Activated effector memory CD4-positive, alpha-beta T cell treated with anti-CD3 and anti-CD28 coated beads, Interleukin-2, amount 50 U/mL, for 16 hours (primary cell): ENCODE measurements around the gene ZNF580.

ENCODE experiments used
- DNase-seq: peaks from one replicate; pipeline ENCODE4 v3.0.0-alpha.2; 2020

The ZNF580 gene

DNA sequence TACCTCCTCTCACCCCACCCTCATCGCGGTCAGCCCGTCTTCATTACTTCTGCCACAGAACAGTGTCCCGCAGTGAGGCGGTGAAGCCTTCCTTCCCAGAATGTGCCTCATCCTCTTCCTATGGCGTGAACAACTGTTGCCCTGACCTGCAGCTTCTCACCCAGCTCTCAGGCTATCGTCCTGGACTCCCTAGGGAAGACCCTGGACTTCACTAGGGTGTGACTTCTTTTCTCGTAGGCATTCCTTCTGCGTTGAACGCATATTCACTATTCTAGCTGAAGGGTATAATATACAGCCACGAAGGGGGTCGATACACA is 34.4 kb upstream of the ZNF580 start:
- no peak for DNase-seq

DNA sequence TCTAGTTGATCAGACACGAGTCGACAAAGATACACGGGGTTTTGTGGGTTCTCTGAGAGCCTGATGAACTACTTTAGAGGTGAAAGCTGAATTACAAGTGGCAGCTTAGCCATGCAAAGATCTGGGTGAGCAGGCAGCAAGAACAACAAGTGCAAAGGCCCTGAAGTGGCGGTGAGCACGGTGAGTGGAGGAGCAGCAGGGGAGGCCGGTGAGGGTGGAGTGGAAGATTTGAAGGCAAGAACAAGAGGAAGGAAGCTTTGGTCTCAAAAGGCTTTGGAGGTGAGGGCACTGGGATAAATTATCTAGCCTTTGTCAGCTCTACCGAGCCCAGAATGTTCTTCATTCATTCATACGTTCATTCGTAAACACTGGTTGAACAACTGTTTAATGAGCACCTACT is 34.0 kb upstream of the ZNF580 start:
- no peak for DNase-seq

DNA sequence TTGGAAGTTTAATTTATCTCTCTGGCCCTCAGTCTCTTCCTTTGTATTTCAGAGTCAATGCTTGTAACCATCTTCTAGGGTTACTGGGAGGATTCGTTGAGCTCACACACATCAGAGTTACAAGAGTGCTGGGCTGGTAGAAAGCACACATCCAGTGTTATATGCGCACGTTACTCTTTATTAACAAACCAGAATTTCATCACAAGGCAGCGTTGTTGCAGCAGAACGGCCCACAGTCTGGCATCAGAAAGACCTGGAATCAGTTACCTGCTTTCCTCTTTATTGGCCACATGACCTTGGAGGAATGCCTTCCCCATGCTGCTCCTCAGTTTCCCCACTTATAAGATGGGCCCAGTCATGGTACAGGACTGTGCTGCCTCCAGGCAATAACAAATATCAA is 31.5 kb upstream of the ZNF580 start:
- no peak for DNase-seq

DNA sequence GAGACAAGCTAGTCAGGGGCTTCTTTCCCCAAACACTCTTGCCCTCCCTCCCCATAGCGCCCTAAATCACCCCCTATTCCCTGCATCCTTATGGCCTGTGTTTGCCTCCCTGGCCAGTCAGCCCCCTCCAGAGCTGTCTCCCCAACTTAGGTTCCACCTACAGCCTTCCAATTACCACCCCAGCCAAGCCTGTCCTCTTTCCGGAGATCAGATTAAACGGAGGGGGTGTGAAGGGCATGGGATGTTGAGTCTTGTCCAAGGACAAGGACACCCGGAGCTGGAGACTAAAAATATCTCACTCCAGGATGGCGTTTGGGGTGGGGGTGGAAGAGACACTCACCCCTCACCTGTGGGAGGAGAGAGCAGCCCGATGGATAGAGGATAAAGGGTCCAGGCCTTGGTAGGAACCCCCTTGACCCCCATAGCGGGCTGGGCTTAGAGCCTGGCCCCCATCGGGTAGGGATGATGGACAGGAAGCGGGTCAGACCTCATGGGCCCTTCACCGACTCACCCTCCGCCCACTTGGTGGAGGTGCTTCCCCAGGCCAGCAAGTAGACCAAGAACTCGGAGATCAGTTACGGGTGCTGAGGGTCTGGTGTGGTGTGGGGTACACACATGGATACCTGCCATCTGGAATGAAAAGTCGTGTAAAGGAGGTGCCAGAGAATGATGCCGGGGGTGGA is 29.4 kb upstream of the ZNF580 start:
- DNase-seq, result no peak

DNA sequence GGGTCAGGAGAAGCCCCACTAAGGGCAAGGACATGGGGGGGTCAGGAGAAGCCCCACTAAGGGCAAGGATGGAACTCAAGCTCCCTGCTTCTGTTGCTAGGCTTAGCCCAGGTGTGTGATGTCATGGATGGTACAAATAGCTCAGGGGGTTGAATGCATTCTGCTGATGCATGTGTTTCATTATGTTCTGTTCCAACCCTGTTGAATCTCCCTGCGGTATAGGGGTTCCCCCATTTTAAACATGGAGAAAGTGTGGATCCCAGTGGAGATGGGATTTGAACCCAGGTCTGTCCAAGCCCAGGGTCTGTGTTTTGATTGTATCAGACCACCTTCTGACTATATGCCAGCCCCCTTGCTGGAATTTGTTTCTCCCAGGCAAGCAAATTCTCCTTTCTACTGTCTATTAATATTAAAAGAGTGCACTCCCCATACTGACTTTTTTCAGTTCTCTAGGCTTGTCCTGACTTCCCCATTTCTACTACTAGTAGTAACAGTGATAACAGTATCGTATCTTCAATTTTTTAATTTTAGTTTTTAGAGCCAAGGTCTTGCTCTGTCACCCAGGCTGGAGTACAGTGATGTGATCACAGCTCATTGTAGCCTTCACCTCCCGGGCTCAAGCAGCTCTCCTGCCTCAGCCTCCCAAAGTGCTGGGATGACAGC is 28.7 kb upstream of the ZNF580 start:
- no peak for DNase-seq

DNA sequence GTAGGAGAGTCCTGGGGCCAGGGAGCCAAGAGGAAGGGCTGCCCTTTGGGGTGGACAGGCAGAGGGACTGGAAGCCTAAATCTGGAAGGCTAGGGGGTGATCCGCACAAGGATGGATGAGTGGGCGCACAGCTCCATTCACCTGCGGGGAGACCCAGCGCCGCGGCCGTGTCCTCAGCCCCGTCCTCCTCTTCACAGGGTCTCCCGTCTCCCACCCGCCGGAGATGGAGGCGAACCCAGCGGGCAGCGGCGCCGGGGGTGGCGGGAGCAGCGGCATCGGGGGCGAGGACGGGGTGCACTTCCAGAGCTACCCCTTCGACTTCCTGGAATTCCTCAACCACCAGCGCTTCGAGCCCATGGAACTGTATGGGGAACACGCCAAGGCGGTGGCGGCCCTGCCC is 27.4 kb upstream of the ZNF580 start:
- DNase-seq, result no peak

DNA sequence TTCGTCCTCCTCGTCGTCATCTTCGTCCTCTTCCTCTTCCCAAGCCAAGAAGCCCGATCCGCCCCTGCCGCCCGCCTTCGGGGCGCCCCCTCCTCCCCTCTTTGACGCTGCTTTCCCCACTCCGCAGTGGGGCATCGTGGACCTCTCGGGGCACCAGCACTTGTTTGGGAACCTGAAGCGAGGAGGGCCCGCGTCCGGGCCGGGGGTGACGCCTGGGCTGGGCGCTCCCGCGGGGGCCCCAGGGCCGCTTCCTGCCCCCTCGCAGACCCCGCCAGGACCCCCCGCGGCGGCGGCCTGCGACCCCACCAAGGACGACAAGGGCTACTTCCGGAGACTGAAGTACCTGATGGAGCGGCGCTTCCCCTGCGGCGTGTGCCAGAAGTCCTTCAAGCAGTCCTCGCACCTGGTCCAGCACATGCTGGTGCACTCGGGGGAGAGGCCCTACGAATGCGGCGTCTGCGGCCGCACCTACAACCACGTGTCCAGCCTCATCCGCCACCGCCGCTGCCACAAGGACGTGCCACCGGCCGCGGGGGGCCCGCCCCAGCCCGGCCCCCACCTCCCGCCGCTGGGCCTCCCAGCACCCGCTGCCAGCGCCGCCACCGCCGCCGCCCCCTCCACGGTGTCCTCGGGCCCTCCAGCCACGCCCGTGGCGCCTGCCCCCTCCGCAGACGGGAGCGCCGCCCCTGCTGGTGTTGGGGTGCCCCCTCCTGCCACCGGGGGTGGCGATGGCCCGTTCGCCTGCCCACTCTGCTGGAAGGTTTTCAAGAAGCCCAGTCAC is 26.7 kb upstream of the ZNF580 start:
- DNase-seq, result no peak

DNA sequence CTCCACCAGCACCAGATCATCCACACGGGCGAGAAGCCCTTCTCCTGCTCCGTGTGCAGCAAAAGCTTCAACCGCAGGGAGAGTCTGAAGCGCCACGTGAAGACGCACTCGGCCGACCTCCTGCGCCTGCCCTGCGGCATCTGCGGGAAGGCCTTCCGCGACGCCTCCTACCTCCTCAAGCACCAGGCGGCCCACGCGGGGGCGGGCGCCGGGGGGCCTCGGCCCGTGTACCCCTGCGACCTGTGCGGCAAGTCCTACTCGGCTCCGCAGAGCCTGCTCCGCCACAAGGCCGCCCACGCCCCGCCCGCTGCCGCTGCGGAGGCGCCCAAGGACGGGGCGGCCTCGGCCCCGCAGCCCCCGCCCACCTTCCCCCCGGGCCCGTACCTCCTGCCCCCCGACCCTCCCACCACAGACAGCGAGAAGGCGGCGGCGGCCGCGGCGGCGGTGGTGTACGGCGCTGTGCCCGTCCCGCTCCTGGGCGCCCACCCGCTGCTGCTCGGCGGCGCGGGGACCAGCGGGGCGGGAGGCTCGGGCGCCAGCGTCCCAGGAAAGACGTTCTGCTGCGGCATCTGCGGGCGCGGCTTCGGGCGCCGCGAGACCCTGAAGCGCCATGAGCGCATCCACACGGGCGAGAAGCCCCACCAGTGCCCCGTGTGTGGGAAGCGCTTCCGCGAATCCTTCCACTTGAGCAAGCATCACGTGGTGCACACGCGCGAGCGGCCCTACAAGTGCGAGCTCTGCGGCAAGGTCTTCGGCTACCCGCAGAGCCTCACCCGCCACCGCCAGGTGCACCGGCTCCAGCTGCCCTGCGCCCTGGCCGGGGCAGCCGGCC is 25.9 kb upstream of the ZNF580 start:
- no peak for DNase-seq

DNA sequence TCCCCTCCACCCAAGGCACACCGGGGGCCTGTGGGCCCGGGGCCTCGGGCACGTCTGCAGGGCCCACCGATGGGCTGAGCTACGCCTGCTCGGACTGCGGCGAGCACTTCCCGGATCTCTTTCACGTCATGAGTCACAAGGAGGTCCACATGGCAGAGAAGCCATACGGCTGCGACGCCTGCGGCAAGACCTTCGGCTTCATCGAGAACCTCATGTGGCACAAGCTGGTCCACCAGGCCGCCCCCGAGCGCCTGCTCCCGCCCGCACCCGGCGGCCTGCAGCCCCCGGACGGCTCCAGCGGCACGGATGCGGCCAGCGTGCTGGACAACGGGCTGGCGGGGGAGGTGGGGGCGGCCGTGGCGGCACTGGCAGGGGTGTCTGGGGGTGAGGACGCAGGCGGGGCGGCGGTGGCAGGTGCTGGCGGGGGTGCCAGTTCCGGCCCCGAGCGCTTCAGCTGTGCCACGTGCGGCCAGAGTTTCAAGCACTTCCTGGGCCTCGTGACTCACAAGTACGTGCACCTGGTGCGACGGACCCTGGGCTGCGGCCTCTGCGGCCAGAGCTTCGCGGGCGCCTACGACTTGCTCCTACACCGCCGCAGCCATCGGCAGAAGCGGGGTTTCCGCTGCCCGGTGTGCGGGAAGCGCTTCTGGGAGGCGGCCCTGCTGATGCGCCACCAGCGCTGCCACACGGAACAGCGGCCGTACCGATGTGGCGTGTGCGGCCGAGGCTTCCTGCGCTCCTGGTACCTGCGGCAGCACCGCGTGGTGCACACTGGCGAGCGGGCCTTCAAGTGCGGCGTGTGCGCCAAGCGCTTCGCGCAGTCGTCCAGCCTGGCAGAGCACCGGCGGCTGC is 25.0 kb upstream of the ZNF580 start:
- no peak for DNase-seq

DNA sequence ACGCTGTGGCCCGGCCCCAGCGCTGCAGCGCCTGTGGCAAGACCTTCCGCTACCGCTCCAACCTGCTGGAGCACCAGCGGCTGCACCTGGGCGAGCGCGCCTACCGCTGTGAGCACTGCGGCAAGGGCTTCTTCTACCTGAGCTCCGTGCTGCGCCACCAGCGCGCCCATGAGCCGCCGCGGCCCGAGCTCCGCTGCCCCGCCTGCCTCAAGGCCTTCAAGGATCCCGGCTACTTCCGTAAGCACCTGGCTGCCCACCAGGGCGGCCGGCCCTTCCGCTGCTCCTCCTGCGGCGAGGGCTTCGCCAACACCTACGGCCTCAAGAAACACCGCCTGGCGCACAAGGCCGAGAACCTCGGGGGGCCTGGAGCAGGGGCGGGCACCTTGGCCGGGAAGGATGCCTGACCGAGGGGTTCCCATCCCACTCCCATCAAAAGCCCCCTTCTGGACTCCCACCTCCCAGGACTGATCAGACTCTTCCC is 24.4 kb upstream of the ZNF580 start:
- DNase-seq, result no peak

DNA sequence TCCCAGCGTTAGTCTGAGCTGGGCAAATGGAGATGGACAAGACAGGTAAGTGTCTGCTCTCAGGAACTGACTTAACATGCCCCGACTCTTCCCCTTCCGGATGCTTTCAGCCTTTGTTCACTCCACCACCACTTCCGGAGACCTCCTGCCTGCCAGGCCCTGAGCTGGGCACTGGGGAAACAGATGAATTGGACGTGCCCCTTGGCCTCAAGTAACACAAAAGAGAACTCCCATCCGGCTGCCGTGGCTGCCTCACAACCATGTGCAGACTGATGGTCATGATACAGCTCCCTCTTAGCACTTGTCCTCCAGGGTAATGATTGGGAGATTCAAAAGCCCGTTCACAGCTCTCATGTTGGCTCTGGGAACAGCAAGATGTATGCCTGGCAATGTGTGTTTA is 23.4 kb upstream of the ZNF580 start:
- DNase-seq, result no peak

DNA sequence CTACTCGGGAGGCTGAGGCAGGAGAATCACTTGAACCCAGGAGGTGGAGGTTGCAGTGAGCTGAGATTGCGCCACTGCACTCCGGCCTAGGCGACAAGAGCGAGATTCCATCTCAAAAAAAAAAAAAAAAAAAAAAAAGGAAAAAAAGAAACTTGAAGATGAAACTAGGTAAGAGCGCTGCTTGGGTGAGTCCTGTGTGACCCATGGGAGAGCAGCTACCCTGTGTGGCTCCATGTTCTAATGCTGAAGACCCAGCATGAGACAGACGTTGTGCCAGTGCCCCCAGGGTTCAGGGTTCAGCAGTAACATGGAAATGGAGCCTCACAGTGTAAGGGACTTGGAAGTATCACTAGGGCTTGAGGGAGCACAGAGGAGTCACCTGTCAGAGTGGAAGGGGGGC is 22.4 kb upstream of the ZNF580 start:
- no peak for DNase-seq

DNA sequence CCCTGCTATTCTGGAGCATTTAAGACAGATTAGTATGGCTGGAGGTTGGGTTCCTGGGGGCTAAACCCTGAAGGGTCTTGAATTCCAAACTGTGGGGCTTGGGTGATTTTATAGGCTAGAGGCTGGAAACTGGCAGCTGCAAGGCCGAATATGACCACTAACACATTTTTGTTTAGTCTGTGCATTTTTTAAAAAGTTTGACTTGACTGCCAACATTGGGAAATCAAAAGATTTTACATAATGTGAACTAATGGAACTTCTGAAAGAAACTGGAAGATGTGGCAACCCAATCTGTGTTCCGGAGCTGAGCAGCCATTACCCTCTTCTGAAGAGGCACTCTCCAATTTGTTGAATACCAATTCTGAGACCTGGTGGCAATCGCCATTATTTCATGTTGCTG is 21.5 kb upstream of the ZNF580 start:
- no peak for DNase-seq

DNA sequence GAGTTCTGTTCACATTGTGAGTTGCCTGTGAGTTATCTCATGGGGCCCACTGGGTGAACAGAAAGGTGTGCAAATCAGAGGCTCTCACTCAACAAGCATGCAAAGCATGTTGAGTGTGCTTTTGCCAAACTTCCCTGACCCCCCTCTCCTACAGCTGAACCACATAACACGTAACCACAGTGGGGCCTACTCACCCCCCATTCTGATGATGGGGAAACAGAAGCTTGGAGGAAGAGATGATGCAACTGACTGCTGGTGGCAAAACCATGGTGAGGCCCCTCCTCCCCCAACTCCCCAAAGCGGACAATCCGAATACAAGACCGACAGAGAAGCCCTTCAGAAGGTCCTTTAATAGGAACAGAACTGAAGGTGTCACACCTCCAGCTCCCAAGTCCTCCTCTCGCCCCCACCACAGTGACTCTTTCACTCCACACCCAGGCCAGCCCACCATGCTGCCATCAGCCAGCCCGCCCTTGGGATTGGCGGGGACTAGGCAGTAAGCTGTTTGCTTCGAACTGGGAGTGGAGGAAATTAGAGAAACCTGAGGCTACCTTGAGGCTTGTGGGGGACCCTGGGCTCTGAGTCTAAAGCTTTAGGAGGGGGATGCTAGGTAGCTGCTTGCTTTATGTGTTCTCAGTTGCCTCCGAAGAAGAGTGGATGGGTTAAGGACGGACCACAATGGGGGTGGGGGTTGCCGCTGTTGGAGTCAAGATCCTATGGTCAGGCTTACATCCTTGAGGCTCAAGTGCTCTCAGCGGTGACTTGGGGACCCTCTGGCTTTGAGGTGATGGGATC is 20.2 kb upstream of the ZNF580 start:
- DNase-seq, result no peak

DNA sequence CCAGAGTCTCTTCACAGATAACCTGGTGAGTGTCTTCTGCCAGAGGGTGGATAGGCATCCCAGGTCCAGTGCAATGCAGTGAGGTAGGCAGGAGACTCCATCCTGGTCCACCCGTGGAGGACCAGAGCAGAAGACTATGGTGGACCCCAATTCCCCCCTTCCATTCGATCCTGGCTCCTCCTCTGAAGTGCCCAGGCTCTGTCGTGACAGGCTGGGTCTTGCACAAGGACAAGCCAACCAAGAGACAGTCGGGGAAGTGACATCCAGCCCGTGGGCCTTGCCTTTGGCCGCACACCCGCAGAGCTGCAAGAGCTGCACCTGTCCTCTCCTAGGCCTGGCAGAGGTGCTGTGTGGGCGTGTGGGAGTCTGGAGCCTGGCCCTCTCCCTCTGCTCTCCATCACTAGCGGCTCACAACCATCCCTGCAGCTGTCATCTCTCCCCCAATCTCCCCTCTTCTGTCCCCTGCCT is 19.6 kb upstream of the ZNF580 start:
- DNase-seq, result no peak

DNA sequence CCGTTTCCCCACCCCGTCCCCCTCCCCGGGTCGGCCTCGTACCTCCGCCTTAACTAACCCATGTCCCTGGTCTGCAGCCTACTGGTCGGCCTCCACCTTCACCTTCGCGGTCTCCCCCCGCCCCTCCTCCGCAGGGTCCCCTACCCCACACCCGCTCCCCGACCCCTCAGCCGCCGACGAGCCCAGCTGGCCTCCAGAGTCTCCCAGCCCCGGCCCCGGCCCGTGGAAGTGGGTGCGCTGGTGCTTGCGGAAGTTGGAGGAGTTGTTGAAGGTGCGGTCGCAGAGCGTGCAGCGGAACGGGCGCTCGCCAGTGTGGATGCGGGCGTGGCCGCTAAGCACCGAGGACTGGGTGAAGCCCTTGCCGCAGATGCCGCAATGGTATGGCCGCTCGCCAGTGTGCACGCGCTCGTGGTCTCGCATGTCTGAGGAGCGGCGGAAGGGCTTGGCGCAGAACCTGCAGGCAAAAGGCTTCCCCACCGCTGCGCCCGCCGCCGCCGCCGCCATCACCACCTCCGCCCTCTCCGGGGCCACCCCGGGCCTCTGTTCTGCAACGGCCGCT is 19.1 kb upstream of the ZNF580 start:
- DNase-seq, result no peak

DNA sequence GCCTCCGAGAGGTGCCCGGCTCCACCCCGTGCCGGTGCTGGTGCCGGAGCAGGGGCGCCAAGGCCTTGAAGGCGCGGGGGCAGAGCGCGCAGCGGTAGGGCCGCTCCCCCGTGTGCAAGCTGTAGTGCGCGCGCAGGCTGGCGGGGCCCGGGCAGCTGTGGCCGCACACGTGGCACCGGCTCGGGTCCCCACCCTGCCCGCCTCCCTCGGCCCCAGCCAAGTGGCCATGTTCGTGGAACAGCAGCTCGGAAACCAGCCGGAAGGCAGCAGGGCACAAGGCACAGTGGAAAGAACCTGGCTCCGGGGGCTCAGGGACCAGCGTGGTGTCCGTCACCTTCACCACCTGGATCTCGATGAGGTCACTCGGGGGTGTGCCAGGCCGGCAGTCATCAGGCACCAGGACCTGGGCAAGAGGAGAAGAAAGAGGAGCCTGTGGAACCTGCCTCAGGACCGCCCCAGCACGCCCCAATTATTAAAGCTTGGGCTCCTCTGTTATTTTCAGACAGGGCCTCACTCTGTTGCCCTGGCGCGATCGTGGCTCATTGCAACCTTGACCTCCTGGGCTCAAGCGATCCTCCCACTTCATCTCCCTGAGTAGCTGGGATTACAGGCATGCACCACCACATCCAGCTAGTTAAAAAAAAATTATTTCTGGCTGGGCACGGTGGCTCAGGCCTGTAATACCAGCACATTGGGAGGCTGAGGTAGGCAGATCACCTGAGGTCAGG is 18.4 kb upstream of the ZNF580 start:
- DNase-seq, result no peak

DNA sequence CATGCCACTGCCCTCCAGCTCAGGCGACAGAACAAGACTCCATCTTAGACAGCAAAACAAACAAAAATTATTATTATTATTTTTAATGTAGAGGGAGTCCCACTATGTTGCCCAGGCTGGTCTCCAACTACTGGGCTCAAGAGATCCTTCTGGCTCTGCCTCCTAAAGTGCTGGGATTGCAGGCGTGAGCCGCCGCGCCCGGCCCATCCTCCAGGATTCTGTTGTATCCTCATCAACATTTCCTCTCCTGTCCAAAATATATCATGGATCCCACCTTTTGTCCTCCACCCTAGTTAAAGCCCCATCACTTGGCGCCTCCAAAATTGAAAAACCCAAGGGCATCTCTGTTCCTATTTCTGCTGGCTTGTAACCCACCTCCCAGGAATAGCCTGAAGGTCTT is 17.7 kb upstream of the ZNF580 start:
- DNase-seq, result no peak

DNA sequence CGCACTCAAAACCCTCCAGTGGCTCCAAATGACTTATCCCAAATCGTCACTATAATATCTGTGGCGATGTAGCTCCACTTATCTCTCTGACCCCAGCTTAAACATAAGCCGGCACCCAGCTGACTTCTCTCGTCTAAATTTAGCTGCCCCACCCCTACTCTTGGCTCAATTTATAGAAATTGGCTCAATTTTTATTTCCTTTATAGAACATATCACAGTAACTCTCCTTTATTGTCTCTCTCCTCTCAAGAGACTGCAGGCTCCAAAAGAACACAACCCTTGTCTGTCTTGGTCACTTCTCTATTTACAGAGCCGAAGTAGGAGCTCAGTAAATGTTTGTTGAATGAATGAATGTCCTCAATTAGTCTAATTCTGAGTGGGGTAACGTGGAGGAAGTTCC is 17.2 kb upstream of the ZNF580 start:
- DNase-seq, result no peak
